ENCODE data around the gene GMIP.
A peak's percentile ranks its signal among the peaks of the same experiment; 100 is the strongest.
"Not testable (repeated sequence)": the region's sequence is repeated elsewhere in the genome, so short reads cannot be mapped to it uniquely, and the experiment has no call there.

Gene GMIP

GRCh38 chr19:19643158-19644053 lies at the start of gene GMIP:
TSS of gene GMIP (minus strand) at chr19:19643657. CDS start at chr19:19643529, 128 bp downstream.
- CTCF ChIA-PET: interaction anchor here (0.8 to 4.5 kb wide), 22 partner anchors 9 to 153 kb away, joined by 3 to 52 read pairs (median 5); partner anchors contain the start of genes CILP2 and NDUFA13
- TF ChIP-seq CTCF (IDR thresholded peaks at IDR 0.05; ENCODE audit: control extremely low read depth, extremely low read depth, low read depth, missing control alignments): peak; percentile 73
- POLR2A ChIA-PET: no interaction called here
- peak; percentile 95 for DNase-seq (ENCODE audit: extremely low spot score)

- ChIA-PET CTCF (no interaction called here), POLR2A (no interaction called here)
- no peak for TF ChIP-seq CTCF (IDR thresholded peaks at IDR 0.05; ENCODE audit: control extremely low read depth, extremely low read depth, low read depth, missing control alignments)
- no peak for DNase-seq (ENCODE audit: extremely low spot score)
Observed at GRCh38 chr19:19691683-19692082, 48.2 kb upstream of the GMIP start.

GRCh38 chr19:19689023-19689422 lies 45.6 kb upstream of the GMIP start:
- POLR2A ChIA-PET; DNase-seq (ENCODE audit: extremely low spot score); CTCF ChIA-PET: not testable (repeated sequence)

GRCh38 chr19:19687090-19687489 lies 43.6 kb upstream of the GMIP start:
- DNase-seq (ENCODE audit: extremely low spot score): no peak
- ChIA-PET POLR2A (no interaction called here), CTCF (no interaction called here)
- no peak for TF ChIP-seq CTCF (IDR thresholded peaks at IDR 0.05; ENCODE audit: control extremely low read depth, extremely low read depth, low read depth, missing control alignments)

GRCh38 chr19:19686580-19686979 lies 43.1 kb upstream of the GMIP start:
- ChIA-PET POLR2A (no interaction called here), CTCF (no interaction called here)
- TF ChIP-seq CTCF (IDR thresholded peaks at IDR 0.05; ENCODE audit: control extremely low read depth, extremely low read depth, low read depth, missing control alignments): no peak
- no peak for DNase-seq (ENCODE audit: extremely low spot score)

GRCh38 chr19:19686119-19686518 lies 42.7 kb upstream of the GMIP start:
- DNase-seq (ENCODE audit: extremely low spot score); POLR2A ChIA-PET: not testable (repeated sequence)
- CTCF ChIA-PET: interaction anchor here (1.0 kb wide), 1 partner anchor 10 kb away, joined by 3 read pairs; no protein-coding TSS in a partner anchor

- ChIA-PET POLR2A (no interaction called here), CTCF (no interaction called here)
- no peak for DNase-seq (ENCODE audit: extremely low spot score)
- TF ChIP-seq CTCF (IDR thresholded peaks at IDR 0.05; ENCODE audit: control extremely low read depth, extremely low read depth, low read depth, missing control alignments): no peak
Observed at GRCh38 chr19:19679176-19680073, 36.0 kb upstream of the GMIP start.
